Muscle of arm (tissue), 12 donors: ENCODE data around the gene FASTKD3. TPM values are rescaled to one million over a fixed set of nuclear protein-coding genes. Genes with fewer than 3 reads are reported as not detected.

Experiments
- DNase-seq: peaks from one replicate; pipeline ENCODE4 v3.0.0-alpha.2; 2013
- polyA plus RNA-seq, 12 donors: library from polyadenylated mRNA; unstranded; fragments of 120-200 nt; gene quantifications; one replicate each; pipeline ENCODE4 v1.2.1, GENCODE V29; 2013; ENCODE audit not compliant: insufficient read length in 12 of 12

FASTKD3 gene
- polyA plus RNA-seq, 12 donors, result 7.4 to 25.8 (median 10.2) TPM; not detected in 1

DNA sequence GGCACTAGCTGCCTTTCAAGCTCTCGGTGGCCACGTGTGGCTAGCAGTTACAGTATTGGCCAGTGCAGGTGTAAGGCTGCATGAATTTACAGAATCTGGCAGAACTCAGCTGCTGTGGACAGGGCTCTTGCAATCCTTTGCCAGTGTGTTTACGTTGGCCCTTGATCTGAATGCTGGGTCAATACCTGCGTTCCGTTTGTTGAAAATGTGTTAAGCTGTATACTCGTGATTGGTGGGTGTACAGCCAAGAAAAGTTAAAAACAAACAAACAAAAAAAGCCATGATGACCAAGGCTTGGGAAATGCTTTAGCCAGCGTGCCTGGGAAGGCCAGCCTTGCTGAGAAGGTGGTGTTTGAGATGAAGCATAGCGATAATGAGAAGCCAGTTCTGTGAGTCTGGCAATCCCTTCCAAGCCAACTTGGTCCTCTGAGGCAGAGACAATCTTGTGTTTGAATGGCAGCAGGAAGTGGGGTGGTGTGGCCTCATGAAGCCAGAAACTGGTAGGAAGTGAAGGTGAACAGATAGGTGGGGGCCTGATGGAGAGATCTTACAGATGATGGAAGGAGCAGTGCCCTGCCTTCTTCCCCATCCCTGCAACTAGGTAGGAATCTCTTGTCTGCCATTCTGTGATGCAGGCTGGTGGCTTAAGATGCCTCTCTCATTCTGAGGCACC is 17.1 kb downstream of the FASTKD3 start:
- no peak for DNase-seq

DNA sequence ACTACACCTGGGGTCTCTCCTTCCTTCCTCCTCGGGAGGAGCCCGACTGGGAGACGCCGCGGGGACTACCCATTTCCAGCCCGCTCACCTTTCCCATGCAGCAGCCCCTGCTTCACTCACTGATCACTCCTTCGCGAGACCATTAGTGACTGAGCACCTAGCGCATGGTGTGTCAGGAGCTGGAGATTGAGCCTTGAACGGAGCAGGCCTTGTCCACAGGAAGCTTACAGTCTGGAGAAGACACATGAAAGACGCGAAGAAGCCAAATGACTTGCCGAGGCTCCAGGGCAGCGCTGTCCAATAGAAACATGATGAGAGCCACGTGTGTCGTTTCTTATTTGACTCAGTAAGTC is 17.6 kb downstream of the FASTKD3 start:
- no peak for DNase-seq

- peak; percentile 52 for DNase-seq
Measured at GRCh38 chr5:7850395-7851239, 18.2 kb downstream of the FASTKD3 start, which contains the start of gene CFAP90. Gene CFAP90, minus strand, starts transcription at chr5:7851133. Its CDS starts 112 bp downstream, at chr5:7851021.

DNA sequence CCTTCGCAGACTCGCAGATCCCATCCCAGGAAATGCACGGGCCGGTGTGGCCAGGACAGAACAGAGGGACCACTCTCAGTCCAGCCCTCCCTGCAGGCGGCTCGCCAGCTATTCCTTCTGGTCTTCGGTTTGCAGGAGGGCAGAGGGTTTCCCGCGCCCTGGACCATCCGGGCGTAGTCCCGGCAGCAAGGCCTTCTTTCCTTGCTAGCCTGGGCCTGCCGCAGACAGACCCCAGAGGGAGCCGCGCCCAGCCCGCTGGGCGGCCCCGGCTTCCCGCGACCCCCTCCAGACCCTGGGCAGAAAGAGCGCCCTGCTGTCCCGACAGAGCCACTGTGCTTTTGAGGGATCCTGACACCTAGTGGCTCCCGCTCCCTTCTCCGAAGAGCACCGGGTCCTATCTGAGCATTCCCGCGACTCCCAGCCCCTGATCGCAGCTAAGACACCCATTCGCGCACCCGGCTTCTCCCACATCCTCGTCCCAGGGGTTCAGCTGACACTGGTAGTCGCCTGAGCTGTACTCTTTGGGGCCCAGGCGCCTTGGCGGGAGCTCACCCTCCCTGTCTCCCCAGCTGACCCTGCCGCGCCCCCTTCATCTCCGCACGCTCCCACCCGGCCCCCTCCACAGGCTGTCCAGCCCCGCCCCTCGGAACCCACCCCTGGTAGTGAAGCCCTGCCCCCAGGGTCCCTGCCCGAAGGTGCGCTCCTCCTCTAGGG is 19.0 kb downstream of the FASTKD3 start:
- DNase-seq, result no peak

DNA sequence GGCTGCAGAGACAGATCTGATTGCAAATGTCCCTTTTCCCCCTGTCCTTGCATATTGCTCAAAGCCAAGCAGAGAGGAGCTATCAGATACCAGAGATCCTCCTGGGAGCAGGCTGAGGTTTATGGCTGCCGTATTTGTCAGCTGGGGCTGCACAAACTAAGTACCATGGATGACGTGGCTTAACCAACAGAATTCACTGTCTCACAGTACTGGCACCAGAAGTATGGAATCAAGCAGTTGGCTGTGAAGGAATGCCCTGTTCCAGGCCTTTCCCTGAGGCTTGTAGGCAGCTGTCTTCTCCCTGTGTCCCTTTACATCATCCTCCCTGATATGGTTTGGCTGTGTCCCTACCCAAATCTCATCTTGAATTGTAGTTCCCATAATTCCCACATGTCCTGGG is 20.5 kb downstream of the FASTKD3 start:
- DNase-seq, result no peak

DNA sequence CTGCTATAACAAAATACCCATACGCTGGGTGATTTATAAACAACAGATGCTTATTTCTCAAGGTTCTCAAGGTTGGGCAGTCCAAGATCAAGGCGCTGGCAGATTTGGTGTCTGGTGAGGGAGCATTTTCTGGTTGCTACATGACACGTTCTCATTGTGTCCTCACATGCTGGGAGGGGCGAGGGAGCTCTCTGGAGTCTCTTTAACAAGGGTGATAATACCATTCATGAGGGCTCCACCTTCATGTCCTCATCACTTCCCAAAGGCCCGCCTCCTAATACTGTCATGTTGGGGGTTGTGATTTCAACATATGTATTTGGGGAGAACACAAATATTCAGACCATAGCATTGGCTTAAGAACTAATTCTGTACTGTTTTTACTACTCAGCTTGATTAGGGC is 22.5 kb downstream of the FASTKD3 start:
- DNase-seq, result no peak

- DNase-seq, result no peak
Measured at GRCh38 chr5:7845557-7845956, 23.3 kb downstream of the FASTKD3 start.

DNA sequence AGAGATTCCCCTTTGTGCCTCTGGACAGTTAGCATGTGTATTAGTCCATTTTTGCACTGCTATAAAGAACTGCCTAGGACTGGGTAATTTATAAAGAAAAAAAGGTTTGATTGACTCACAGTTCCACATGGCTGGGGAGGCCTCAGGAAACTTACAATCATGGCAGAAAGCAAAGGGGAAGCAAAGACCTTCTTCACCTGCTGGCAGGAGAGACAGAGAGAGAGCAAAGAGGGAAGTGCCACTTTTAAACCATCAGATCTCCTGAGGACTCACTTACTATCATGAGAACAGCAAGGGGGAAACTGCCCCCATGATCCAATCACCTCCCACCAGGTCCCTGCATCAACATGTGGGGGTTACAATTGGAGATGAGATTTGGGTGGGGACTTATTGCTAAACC is 23.9 kb downstream of the FASTKD3 start:
- no peak for DNase-seq

DNA sequence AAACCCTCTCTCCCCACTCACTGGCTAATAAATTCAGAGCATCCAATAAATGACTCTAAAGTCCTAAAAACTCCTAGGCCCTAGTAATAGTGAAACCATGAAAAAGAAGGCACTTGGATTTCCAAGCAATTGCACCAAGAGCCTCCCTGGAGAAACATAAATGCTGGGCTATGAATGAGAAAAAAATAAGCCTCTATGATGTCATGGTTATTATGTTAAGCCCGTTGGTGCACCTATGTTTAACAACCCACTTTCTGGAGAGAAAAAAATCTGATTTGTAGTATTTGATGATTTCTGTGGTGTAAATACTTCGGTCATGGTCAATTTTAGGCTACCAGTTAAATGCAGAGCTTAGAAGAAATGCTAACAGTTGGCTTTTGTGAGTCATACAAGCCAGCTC is 26.3 kb downstream of the FASTKD3 start:
- DNase-seq, result no peak

GRCh38 chr5:7837403-7837802 is 31.4 kb downstream of the FASTKD3 start:
- no peak for DNase-seq

DNA sequence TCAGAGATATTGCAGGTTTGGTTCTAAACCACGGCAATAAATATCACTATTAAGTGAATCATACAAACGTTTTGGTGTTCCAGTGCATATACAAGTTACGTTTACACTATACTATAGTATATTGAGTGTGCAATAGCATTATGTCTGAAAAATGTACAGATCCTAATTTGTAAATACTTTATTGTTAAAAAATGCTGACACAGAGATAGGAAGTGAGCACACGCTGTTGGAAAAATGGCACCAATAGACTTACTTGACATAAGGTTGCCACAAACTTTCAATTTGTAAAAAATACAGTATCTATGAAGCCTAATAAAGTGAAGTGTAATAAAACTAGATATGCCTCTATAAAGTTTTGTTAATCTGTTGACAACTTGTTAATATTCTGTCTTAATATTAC is 33.8 kb downstream of the FASTKD3 start:
- DNase-seq, result no peak

DNA sequence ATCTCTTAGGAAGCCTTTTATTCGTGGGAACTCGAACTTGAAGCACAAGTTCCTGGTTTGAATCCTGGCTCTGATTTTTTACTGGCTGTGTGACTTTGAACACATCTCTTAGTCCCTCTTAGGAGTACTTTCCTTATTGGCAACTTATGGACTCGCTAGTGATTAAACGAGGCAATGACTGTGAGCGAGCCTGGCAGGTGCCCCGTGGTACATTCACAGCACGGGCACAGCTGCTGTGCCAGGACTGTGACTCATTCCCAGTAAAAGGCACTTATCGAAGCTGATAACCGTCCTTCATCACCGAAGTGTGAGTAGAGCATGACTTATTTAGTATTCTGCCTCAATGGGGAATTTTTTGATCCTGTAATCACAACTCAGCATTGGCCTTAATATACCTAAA is 40.6 kb downstream of the FASTKD3 start:
- DNase-seq, result no peak

DNA sequence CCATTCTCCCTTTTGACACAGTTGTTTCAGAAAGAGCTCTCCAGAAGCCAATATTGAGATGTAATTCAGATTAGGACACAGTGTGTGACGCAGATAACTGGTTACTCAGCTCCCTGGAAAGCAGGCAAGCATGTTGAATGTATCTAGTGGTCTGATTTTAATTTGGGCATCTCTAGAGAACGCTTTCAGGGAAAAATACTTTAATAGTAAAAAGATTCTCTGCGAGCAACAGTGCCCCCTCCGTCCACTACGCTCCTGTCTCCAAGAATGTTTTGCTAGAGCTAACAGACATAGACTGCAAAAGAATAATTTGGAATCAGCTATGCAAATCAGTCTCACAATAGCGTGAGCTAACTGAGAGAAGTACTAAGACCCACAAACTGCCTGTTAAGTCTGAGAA is 41.2 kb downstream of the FASTKD3 start:
- DNase-seq, result peak; percentile 49

- no peak for DNase-seq
Measured at GRCh38 chr5:7825630-7826029, 43.2 kb downstream of the FASTKD3 start.

DNA sequence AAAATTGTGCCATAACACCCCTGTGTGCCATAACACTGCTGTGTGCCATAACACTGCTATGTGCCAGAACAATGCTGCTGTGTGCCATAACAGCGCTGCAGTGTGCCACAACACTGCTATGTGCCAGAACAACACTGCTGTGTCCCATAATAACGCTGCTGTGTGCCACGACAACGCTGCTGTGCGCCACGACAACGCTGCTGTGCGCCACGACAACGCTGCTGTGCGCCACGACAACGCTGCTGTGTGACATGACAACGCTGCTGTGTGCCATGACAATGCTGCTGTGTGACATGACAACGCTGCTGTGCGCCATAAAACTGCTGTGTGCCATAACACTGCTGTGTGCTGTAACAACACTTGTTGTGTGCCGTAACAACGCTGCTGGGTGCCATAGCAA is 43.8 kb downstream of the FASTKD3 start:
- DNase-seq, result no peak

GRCh38 chr5:7823594-7823993 is 45.2 kb downstream of the FASTKD3 start:
- DNase-seq, result no peak

GRCh38 chr5:7822449-7822848 is 46.4 kb downstream of the FASTKD3 start:
- DNase-seq, result no peak

GRCh38 chr5:7816535-7816901 is 52.3 kb downstream of the FASTKD3 start:
- no peak for DNase-seq

DNA sequence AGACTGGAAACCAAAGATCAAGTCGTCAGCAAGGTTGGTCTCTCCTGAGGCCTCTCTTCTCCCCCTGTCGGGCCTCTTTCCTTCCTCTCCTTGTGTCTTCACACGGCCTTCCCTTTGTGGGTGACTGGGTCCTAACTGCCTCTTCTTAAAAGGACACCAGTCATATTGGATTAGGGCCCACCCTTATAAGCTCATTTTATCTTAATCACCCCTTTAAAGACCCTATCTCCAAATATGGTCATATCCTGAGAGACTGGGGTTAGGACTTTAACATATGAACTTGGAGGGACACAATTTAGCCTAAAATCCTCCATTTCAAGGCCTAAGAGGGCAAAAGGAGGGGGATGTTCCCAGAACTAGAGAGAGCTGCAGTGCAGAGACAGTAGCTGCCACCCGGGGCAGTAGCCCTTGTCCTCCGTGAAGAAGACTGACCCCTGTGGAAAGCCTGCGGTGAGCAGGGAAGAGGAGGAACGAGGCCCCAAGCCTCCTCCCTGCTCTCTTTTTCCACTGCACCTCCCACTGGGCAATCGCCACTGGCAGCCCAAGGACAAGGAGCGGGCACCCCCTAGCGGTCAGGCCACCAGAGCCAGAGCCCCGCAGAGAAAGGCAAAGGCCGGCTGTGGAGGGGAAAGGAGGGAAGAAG is 52.8 kb downstream of the FASTKD3 start:
- peak; percentile 46 for DNase-seq

GRCh38 chr5:7814816-7815215 is 54.0 kb downstream of the FASTKD3 start:
- DNase-seq, result no peak

GRCh38 chr5:7813576-7813975 is 55.3 kb downstream of the FASTKD3 start:
- DNase-seq, result no peak

DNA sequence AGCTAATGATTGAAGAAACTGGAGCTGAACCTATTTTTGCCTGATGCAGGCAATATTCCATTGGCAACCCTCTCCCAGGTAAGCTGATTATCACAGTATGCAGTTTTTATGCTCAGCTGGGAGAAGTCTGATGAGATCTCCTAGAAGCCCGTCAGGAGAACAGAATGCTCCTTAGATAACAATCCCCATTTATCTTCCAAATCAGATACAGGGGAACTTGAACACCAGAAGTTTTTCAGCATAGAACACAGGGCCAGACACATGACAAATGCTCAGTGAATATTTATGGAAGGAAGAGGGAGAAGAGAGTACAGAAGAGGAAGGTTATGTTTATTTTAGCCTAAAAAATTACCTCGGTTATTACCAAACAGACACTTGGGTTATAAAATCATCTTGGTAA is 55.8 kb downstream of the FASTKD3 start:
- DNase-seq, result no peak
